Neural cell (in vitro differentiated cells): ENCODE measurements around the gene SERPINE1. TPM values are rescaled to one million over a fixed set of nuclear protein-coding genes. Genes with fewer than 3 reads are reported as not detected.

Source experiments
- H2AFZ ChIP-seq: fragments of 200-600, 300-800 bp; sonication (generic), shearing (Covaris generic); 2 replicates; pipeline ENCODE4 v1.6.0; 2014; ENCODE audit warnings: low read depth, mild to moderate bottlenecking, antibody characterized with exemption, low read length, moderate library complexity
- H3F3A ChIP-seq: fragments of 200-600 bp; shearing (Covaris generic); 2 replicates; pipeline ENCODE4 v1.6.1; 2016; ENCODE audit warnings: mild to moderate bottlenecking, moderate library complexity, mixed read lengths, antibody characterized with exemption, low read length; ENCODE audit not compliant: insufficient read depth, poor library complexity, severe bottlenecking
- H3K27ac ChIP-seq: fragments of 200-600, 300-800 bp; sonication (generic), shearing (Covaris generic); 2 replicates; pipeline ENCODE4 v1.5.1; 2014; ENCODE audit warnings: mild to moderate bottlenecking, low read length, moderate library complexity
- H3K27me3 ChIP-seq: fragments of 300-800, 200-600 bp; sonication (generic), shearing (Covaris generic); 2 replicates; pipeline ENCODE4 v1.6.0; 2014; ENCODE audit warnings: mild to moderate bottlenecking, low read depth, low read length, moderate library complexity; ENCODE audit not compliant: insufficient read depth
- H3K36me3 ChIP-seq: fragments of 300-800, 200-600 bp; sonication (generic), shearing (Covaris generic); 2 replicates; pipeline ENCODE4 v1.5.1; 2014; ENCODE audit warnings: mild to moderate bottlenecking, antibody characterized with exemption, low read length, moderate library complexity; ENCODE audit not compliant: insufficient read depth
- H3K4me2 ChIP-seq: fragments of 300-800, 200-600 bp; sonication (generic), shearing (Covaris generic); 2 replicates; pipeline ENCODE4 v1.6.0; 2014; ENCODE audit warnings: mild to moderate bottlenecking, low read length
- H3K4me3 ChIP-seq: fragments of 300-800, 200-600 bp; sonication (generic), shearing (Covaris generic); 2 replicates; pipeline ENCODE4 v1.5.1; 2014; ENCODE audit warnings: mild to moderate bottlenecking, low read length, moderate library complexity
- H3K79me2 ChIP-seq: fragments of 200-600 bp; shearing (Covaris generic); replicated peaks from 2 replicates; pipeline ENCODE4 v1.6.0; 2014; ENCODE audit warnings: mild to moderate bottlenecking, low read length, moderate library complexity; ENCODE audit not compliant: insufficient read depth
- H3K9ac ChIP-seq: fragments of 300-800, 200-600 bp; sonication (generic), shearing (Covaris generic); 2 replicates; pipeline ENCODE4 v1.6.1; 2016; ENCODE audit warnings: mild to moderate bottlenecking, low read length, mixed read lengths
- H3K9me2 ChIP-seq: fragments of 200-600 bp; shearing (Covaris generic); 2 replicates; pipeline ENCODE4 v1.6.1; 2016; ENCODE audit warnings: mild to moderate bottlenecking, low read length, mixed read lengths; ENCODE audit not compliant: insufficient read depth
- H3K9me3 ChIP-seq: fragments of 200-600, 300-800 bp; sonication (generic), shearing (Covaris generic); 2 replicates; pipeline ENCODE4 v1.6.1; 2016; ENCODE audit warnings: mild to moderate bottlenecking, mixed run types, low read length, moderate library complexity, mixed read lengths
- H4K20me1 ChIP-seq: fragments of 200-600 bp; shearing (Covaris generic); 2 replicates; pipeline ENCODE4 v1.6.1; 2016; ENCODE audit warnings: mild to moderate bottlenecking, mixed run types; ENCODE audit not compliant: insufficient read depth
- CTCF ChIP-seq: fragments of 450-650 bp; IDR thresholded peaks from 2 replicates; pipeline ENCODE4 v1.5.1; 2014; ENCODE audit warnings: antibody characterized with exemption, mild to moderate bottlenecking, moderate library complexity; ENCODE audit not compliant: poor library complexity, severe bottlenecking
- EP300 ChIP-seq: fragments of 450-650 bp; conservative IDR thresholded peaks from 2 replicates; pipeline ENCODE4 v1.6.1; 2014; ENCODE audit warnings: antibody characterized with exemption, mild to moderate bottlenecking, moderate library complexity; ENCODE audit not compliant: poor library complexity, severe bottlenecking
- EZH2 ChIP-seq: fragments of 200-600, 300-800 bp; shearing (Covaris generic), sonication (generic); IDR thresholded peaks from 2 replicates; pipeline ENCODE4 v1.6.1; 2014; ENCODE audit warnings: antibody characterized with exemption, low read length, borderline replicate concordance, mild to moderate bottlenecking; ENCODE audit not compliant: insufficient read depth, poor library complexity, severe bottlenecking
- MXI1 ChIP-seq: fragments of 450-650 bp; conservative IDR thresholded peaks from 2 replicates; pipeline ENCODE4 v1.6.1; 2014; ENCODE audit warnings: antibody characterized with exemption, mild to moderate bottlenecking; ENCODE audit not compliant: poor library complexity, severe bottlenecking
- POLR2AphosphoS5 ChIP-seq: IDR thresholded peaks from 2 replicates; pipeline ENCODE4 v1.6.1; 2012
- RAD21 ChIP-seq: fragments of 450-650 bp; conservative IDR thresholded peaks from 2 replicates; pipeline ENCODE4 v1.6.1; 2014; ENCODE audit warnings: antibody characterized with exemption, mild to moderate bottlenecking, moderate library complexity
- REST ChIP-seq: IDR thresholded peaks from 2 replicates; pipeline ENCODE4 v1.6.1; 2012; ENCODE audit warnings: borderline replicate concordance
- SMC3 ChIP-seq: fragments of 450-650 bp; conservative IDR thresholded peaks from 2 replicates; pipeline ENCODE4 v1.6.1; 2014; ENCODE audit warnings: antibody characterized with exemption, mild to moderate bottlenecking, moderate library complexity; ENCODE audit not compliant: poor library complexity
- TAF1 ChIP-seq: IDR thresholded peaks from 2 replicates; pipeline ENCODE4 v1.6.1; 2012; ENCODE audit warnings: low read depth
- polyA minus RNA-seq: library from RNA; depleted of rRNA, polyadenylated mRNA; stranded (reverse); fragments of >200 nt; gene quantifications from 2 replicates; pipeline ENCODE4 v1.2.3, GENCODE V29; 2014
- polyA plus RNA-seq: library from polyadenylated mRNA; depleted of rRNA; stranded (reverse); fragments of >200 nt; gene quantifications from 2 replicates; pipeline ENCODE4 v1.2.3, GENCODE V29; 2014

The SERPINE1 gene
- polyA plus RNA-seq: 0.12 TPM in 1 of 2 replicates, not detected in the other
- 0.23 TPM in 1 of 2 replicates, not detected in the other for polyA minus RNA-seq

GRCh38 chr7:101126651-101127459, at the start of gene SERPINE1:
TSS of gene SERPINE1 (plus strand) at chr7:101127104. CDS start at chr7:101128394, 1,290 bp downstream.
- Histone ChIP-seq H3K27me3 (no peaks in the 10 kb centered on the region), H3K4me3 (peak within 1 kb of the TSS; percentile 41), H3K79me2 (no peaks in the 10 kb centered on the region), H3K36me3 (no peaks in the 10 kb centered on the region), H3K27ac (no peak within 1 kb of the TSS), H3K9ac (peak within 1 kb of the TSS; percentile 3), H4K20me1 (no peaks in the 10 kb centered on the region), H3K4me2 (no peak within 1 kb of the TSS), H3F3A (no peaks in the 10 kb centered on the region), H2AFZ (no peak within 1 kb of the TSS), H3K9me3 (no peaks in the 10 kb centered on the region), H3K9me2 (no peaks in the 10 kb centered on the region)
- TF ChIP-seq RAD21: no peak
- peak; percentile 28 for TF ChIP-seq CTCF

- H3K27ac ChIP-seq: peak overlapping the region; percentile 40
- no peak overlapping the region for H3K4me3 ChIP-seq
- no peaks in the 10 kb centered on the region for H3K27me3 ChIP-seq
- no peaks in the 10 kb centered on the region for H3K9me3 ChIP-seq
- no peak overlapping the region for H3K9ac ChIP-seq
- no peaks in the 10 kb centered on the region for H3F3A ChIP-seq
- H4K20me1 ChIP-seq: no peaks in the 10 kb centered on the region
- peak; percentile 56 for TF ChIP-seq EP300
- no peak for TF ChIP-seq EZH2
- TF ChIP-seq MXI1: peak; percentile 41
- no peak for TF ChIP-seq REST
- TF ChIP-seq POLR2AphosphoS5: peak; percentile 18
- peak; percentile 89 for TF ChIP-seq RAD21
- no peak for TF ChIP-seq TAF1
- TF ChIP-seq CTCF: peak; percentile 94
- TF ChIP-seq SMC3: peak; percentile 84
- peak overlapping the region; percentile 17 for H2AFZ ChIP-seq
- no peaks in the 10 kb centered on the region for H3K79me2 ChIP-seq
- H3K36me3 ChIP-seq: no peaks in the 10 kb centered on the region
- H3K4me2 ChIP-seq: no peak overlapping the region
- no peaks in the 10 kb centered on the region for H3K9me2 ChIP-seq
Measured at GRCh38 chr7:101077303-101078086, 49.4 kb upstream of the SERPINE1 start.
